HUES6 (cell line): ENCODE measurements around the gene ITGB5.

Experiments
- H3K27ac ChIP-seq: 2 replicates; pipeline ENCODE4 v1.7.0; 2013; ENCODE audit warnings: low read depth, mild to moderate bottlenecking, low read length, inconsistent platforms
- H3K27me3 ChIP-seq: 2 replicates; pipeline ENCODE4 v1.6.1; 2013; ENCODE audit warnings: low read length; ENCODE audit not compliant: control insufficient read depth, insufficient read depth
- H3K36me3 ChIP-seq: 2 replicates; pipeline ENCODE4 v1.6.1; 2013; ENCODE audit warnings: low read length; ENCODE audit not compliant: control insufficient read depth, insufficient read depth
- H3K4me1 ChIP-seq: 2 replicates; pipeline ENCODE4 v1.6.1; 2013; ENCODE audit warnings: low read length; ENCODE audit not compliant: control insufficient read depth, insufficient read depth
- H3K4me3 ChIP-seq: 2 replicates; pipeline ENCODE4 v1.5.1; 2013; ENCODE audit warnings: low read depth, low read length
- H3K9ac ChIP-seq: one replicate; pipeline ENCODE4 v1.6.1; 2013; ENCODE audit warnings: mild to moderate bottlenecking, low read length
- H3K9me3 ChIP-seq: 2 replicates; pipeline ENCODE4 v1.6.1; 2013; ENCODE audit warnings: low read depth, low read length; ENCODE audit not compliant: control insufficient read depth, insufficient read depth

The ITGB5 gene

GRCh38 chr3:124826703-124827102 is 60.5 kb downstream of the ITGB5 start:
- Histone ChIP-seq H3K4me1 (peaks cover 59% of the 10 kb centered on the region), H3K9me3 (no peaks in the 10 kb centered on the region), H3K27ac (peak overlapping the region; percentile 94), H3K9ac (peak overlapping the region; percentile 54), H3K27me3 (no peaks in the 10 kb centered on the region), H3K4me3 (peak overlapping the region; percentile 36; the same call in 1 of the 2 replicates), H3K36me3 (peaks cover 45% of the 10 kb centered on the region)

GRCh38 chr3:124824286-124824915 is 62.8 kb downstream of the ITGB5 start:
- Histone ChIP-seq H3K27me3 (no peaks in the 10 kb centered on the region), H3K36me3 (peaks cover 48% of the 10 kb centered on the region), H3K9me3 (no peaks in the 10 kb centered on the region), H3K4me1 (peaks cover 43% of the 10 kb centered on the region), H3K4me3 (no peak overlapping the region), H3K9ac (no peak overlapping the region), H3K27ac (peak overlapping the region; percentile 53)

- H3K4me1 ChIP-seq = peaks cover 36% of the 10 kb centered on the region
- no peak overlapping the region; the same call in 1 of the 2 replicates for H3K27ac ChIP-seq
- H3K27me3 ChIP-seq = no peaks in the 10 kb centered on the region
- peaks cover 56% of the 10 kb centered on the region for H3K36me3 ChIP-seq
- no peak overlapping the region for H3K9ac ChIP-seq
- H3K9me3 ChIP-seq = no peaks in the 10 kb centered on the region
- no peak overlapping the region for H3K4me3 ChIP-seq
Observed at GRCh38 chr3:124823648-124824047, 63.5 kb downstream of the ITGB5 start.

GRCh38 chr3:124823206-124823605 is 64.0 kb downstream of the ITGB5 start:
- Histone ChIP-seq H3K4me3 (no peak overlapping the region), H3K9me3 (no peaks in the 10 kb centered on the region), H3K27ac (no peak overlapping the region), H3K36me3 (peaks cover 56% of the 10 kb centered on the region), H3K9ac (no peak overlapping the region), H3K27me3 (no peaks in the 10 kb centered on the region), H3K4me1 (peaks cover 32% of the 10 kb centered on the region)

GRCh38 chr3:124821356-124821755 is 65.8 kb downstream of the ITGB5 start:
- H3K9ac ChIP-seq = no peak overlapping the region
- no peak overlapping the region for H3K4me3 ChIP-seq
- no peak overlapping the region for H3K27ac ChIP-seq
- H3K4me1 ChIP-seq = peaks cover 14% of the 10 kb centered on the region
- H3K9me3 ChIP-seq = no peaks in the 10 kb centered on the region
- H3K36me3 ChIP-seq = peaks cover 72% of the 10 kb centered on the region
- H3K27me3 ChIP-seq = no peaks in the 10 kb centered on the region

- no peak overlapping the region for H3K27ac ChIP-seq
- H3K36me3 ChIP-seq = peaks cover 86% of the 10 kb centered on the region
- H3K4me3 ChIP-seq = no peak overlapping the region
- H3K9ac ChIP-seq = no peak overlapping the region
- H3K9me3 ChIP-seq = no peaks in the 10 kb centered on the region
- H3K4me1 ChIP-seq = no peaks in the 10 kb centered on the region
- no peaks in the 10 kb centered on the region for H3K27me3 ChIP-seq
Observed at GRCh38 chr3:124818398-124819091, 68.6 kb downstream of the ITGB5 start.

- no peaks in the 10 kb centered on the region for H3K9me3 ChIP-seq
- peaks cover 97% of the 10 kb centered on the region for H3K36me3 ChIP-seq
- no peaks in the 10 kb centered on the region for H3K27me3 ChIP-seq
- H3K4me3 ChIP-seq = no peak overlapping the region
- H3K4me1 ChIP-seq = no peaks in the 10 kb centered on the region
- no peak overlapping the region for H3K27ac ChIP-seq
- no peak overlapping the region for H3K9ac ChIP-seq
Observed at GRCh38 chr3:124817079-124817478, 70.1 kb downstream of the ITGB5 start.

GRCh38 chr3:124816206-124816605 is 71.0 kb downstream of the ITGB5 start:
- Histone ChIP-seq H3K9ac (no peak overlapping the region), H3K4me1 (no peaks in the 10 kb centered on the region), H3K4me3 (no peak overlapping the region), H3K27ac (no peak overlapping the region), H3K9me3 (no peaks in the 10 kb centered on the region), H3K36me3 (peaks cover 91% of the 10 kb centered on the region), H3K27me3 (no peaks in the 10 kb centered on the region)

GRCh38 chr3:124815781-124816180 is 71.4 kb downstream of the ITGB5 start:
- H3K9me3 ChIP-seq = no peaks in the 10 kb centered on the region
- no peak overlapping the region for H3K9ac ChIP-seq
- no peaks in the 10 kb centered on the region for H3K4me1 ChIP-seq
- H3K4me3 ChIP-seq = no peak overlapping the region
- peaks cover 90% of the 10 kb centered on the region for H3K36me3 ChIP-seq
- H3K27ac ChIP-seq = no peak overlapping the region
- H3K27me3 ChIP-seq = no peaks in the 10 kb centered on the region

- Histone ChIP-seq H3K9me3 (no peaks in the 10 kb centered on the region), H3K36me3 (peaks cover 89% of the 10 kb centered on the region), H3K9ac (no peak overlapping the region), H3K4me3 (no peak overlapping the region), H3K27ac (no peak overlapping the region), H3K4me1 (no peaks in the 10 kb centered on the region), H3K27me3 (no peaks in the 10 kb centered on the region)
Observed at GRCh38 chr3:124814620-124815421, 72.3 kb downstream of the ITGB5 start.

GRCh38 chr3:124813541-124813940 is 73.6 kb downstream of the ITGB5 start:
- H3K27ac ChIP-seq = no peak overlapping the region
- H3K36me3 ChIP-seq = peaks cover 88% of the 10 kb centered on the region
- H3K9ac ChIP-seq = no peak overlapping the region
- no peak overlapping the region for H3K4me3 ChIP-seq
- H3K9me3 ChIP-seq = no peaks in the 10 kb centered on the region
- H3K4me1 ChIP-seq = peaks cover 3% of the 10 kb centered on the region; the same call in 1 of the 2 replicates
- no peaks in the 10 kb centered on the region for H3K27me3 ChIP-seq
